GM18526 (cell line): ENCODE measurements around the gene USH1C.

Experiments
- POLR2A ChIP-seq: IDR thresholded peaks from 3 replicates; pipeline ENCODE4 v1.6.1; 2011; ENCODE audit not compliant: insufficient read length; ENCODE audit errors: extremely low read depth

Gene USH1C

DNA sequence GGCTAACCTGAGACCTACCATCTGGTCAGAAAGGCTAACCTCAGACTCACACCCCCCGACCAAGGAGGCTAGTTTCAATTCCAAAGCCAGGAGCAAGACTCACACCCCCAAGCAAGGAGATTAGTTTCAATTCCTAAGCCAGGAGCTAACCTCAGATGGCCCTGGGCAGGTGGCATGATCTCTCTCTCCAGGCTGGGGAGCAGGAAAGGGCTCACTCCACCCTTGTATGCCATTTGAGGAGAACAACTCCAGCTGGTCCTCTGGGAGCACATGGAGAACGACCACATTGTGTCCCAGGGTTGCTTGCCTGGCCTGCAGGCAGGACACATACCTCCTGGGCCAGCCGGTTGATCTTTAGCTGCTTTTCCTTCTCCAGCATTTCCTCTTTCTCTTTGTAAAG lies 32.6 kb downstream of the USH1C start:
- TF ChIP-seq POLR2A = no peak

DNA sequence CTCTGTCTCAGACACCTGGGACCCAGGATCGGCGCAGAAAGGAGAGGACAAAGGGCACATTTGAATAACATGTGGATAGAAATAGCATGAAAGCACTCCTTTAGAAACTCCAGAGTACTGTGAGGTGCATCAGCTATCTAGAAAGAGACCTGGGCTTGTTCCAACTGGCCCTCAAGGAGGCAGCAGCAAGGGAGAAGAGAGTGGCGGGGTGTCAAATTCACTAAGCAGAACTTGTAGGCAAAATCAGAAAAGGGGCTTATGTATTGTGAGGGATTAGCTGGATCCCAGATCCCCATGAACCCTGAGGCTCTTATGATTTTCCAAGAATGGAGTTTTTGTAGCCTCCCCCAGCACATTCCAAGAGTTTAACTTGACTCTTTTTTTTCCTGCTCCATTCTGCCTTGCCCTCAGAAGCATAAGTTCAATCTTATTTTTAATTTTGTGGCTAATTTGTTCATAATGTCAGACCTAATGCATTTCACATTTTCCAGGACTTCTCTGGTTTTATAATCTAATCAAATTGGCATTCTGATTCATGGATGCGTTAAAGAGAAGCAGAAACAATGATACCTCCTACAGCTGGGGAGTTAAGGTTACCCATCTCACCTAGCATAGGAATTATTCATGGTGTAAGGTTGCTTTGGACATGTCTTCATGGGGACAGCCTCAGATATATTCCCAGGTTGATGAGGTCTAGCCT lies 33.6 kb downstream of the USH1C start:
- TF ChIP-seq POLR2A = no peak

DNA sequence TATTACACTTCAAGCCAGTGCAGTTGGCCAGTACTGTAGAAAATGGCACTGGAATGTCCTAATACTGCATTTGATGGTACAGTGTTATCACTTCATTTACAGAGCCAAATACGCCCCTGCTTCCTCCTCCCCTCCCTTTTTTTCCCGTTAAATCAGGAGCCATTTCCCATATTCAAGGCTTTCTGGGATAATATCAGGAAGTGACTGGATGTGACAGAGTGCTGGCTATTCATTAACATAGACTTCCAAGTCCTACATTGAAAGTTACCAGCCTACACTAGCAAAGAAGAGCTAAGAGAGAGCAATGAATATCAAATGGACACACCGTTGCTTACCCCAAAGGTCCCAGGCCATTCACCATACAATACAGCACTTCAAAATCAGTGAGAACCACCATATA lies 35.4 kb downstream of the USH1C start:
- TF ChIP-seq POLR2A = no peak

DNA sequence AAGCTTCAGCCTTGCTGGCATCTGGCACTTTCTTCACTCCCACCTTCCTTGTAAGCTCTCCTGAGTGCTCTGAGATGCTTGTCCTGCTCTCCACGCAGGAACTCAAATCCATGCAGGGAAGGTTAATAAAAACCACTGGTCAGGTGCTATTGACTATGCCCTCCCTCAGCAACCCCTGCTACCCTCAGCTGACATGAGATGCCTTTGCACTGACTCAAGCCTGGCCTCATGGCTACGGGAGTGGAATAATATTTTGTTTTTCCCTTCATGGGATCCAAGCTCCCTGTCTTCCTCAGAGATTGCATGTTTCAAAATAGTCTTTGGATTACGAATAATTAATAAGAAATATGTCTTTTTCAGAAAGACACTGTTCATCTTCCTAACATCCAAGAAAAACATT lies 35.9 kb downstream of the USH1C start:
- no peak for TF ChIP-seq POLR2A

DNA sequence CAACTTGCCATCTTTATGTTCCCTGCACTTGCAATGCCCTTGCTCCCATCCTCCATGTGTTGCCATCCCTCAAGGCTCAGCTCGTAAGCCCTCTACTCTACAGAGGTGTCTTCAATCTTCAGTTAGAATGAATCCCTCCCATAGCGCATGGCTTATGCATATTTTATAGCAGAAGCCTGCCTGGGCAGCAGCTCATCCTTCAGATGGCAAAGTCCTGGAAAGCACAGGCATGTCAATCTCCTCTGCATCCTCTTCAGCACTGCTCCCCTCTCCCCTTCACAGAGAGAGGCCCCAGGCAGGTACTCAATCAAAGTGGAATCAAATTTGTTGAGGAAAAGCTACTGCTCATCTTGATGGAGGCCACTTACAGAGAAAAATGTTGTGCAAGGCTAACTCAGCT lies 36.4 kb downstream of the USH1C start:
- TF ChIP-seq POLR2A = no peak

DNA sequence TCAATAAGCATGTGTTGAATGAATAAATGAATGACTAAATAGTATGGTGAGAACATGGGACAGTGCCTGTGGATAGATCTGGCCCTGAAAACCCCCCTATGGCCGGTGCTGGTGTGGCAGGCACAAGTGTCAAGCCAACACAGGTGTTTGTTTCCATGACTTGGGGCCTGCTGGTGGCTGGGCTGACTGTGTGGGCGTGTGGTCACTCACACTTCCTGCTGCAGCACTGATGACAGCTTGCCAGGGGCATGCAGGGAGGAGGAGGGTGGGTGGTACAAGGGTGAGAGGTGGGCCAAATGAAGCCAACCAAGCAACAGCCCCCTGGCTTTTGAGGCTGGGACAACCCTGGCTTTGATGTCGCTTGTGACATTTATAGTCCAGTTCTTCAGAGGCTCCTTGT lies 37.3 kb downstream of the USH1C start:
- TF ChIP-seq POLR2A = no peak

DNA sequence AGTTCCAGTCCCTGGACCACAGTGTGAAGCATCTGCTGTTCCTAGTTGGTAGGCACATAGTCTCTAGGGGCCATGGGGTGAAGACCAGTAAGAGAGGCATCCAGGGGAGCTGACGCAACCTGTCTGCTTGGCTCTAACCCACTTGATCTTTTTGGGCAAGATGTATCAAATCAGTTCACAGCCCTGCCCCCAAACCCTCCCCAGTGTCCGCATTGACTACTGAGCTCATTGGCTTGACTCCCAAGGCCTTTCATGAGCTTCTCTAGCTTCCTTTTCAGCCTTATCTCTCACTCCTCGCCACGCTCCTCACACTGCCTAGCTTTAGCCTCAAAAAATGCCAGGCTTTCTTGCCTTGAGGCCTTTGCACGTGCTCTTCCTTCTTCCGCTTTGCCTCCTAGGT lies 37.9 kb downstream of the USH1C start:
- no peak for TF ChIP-seq POLR2A

DNA sequence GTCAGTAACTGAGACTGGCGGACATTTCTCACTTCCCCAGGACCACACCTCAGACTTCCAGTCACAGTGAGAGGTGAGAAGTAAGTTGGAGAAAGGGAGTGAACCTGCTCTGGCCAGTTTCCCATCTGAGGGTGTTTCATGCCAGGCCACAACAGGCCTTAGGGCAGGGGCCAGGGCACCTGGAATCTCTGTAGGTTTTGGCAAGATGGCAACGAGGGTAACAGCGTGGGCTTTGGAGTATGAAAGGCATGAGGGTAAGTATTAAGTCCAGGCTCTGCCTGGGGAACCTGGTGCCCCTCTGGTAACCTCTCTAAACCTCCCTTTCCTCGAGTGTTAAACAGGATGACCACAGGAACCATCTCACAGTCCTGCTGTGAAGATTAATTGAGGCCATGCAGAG lies 39.1 kb downstream of the USH1C start:
- TF ChIP-seq POLR2A = no peak

DNA sequence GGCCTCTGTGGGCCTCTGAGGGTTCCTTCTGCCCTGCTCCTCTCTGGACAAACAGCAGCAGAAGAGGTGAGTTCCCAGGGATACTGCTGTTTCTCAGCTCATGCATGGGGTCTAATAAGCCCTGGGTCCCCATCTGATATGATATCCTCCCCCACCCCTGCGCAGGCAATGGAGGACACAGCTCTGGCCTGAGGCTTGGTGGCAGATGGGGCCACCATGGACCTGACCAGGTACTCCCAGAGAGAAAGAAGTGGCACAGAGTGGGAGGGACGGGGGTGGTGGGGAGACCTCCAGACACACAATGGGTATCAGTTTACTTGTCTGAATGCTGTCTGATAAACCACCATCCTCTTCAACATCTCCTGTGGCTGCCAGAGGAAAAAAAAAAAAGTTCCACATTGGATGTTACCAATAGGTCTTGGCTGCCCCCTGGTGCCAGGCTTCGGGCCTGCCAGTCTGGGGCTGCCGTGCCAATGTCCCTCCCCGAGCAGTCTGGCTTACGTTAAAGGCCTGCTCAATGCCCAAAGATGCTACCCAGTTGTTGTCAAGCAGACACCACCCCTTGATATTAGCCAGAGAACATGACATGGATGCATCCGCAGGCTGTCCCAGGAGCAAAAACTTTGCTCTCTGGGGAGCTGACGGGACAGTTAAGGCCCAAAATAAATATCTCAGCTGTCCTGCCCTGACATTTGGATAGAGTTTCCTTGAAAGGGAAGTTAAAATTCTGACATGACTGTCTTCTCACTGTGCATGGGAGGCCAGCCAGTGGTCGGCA lies 39.7 kb downstream of the USH1C start:
- no peak for TF ChIP-seq POLR2A

DNA sequence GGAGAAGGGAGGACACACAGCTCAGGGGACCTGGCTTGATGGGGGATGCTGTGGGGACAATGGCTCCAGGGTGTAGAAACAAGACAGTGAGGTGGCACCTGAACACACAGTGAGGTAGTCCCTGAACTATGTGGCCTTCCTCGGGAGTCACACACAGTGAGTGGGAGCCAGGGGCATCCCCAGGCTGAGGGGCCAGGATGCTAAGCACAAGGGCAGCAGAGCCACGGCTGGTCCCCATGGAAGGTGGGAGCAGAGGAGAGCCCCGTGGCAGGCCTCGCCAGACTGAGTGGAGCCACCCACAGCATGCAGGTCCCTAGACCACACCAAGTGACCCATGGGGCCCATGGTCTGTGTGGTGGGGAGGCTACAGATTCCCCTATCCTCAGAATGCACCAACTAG lies 41.6 kb downstream of the USH1C start:
- TF ChIP-seq POLR2A = no peak

DNA sequence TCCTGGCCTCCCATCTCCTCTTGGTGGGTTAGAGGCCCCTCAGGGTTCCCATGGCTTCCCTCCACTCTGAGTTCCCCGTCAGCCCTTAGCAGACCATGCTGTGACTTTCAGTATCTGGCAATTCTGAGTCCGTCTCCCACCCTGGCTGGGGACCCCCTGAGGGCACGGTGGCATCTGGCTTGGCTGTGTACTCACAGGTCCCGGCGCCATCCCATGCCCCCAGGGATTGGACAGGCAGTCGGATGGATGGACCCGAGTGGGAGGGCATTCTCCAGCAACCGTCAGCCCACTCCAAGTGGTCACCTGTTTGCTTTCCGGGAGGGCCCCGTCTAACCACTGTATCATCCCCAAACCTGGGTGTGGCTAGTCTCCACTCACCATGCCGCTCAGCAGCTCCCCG lies 43.5 kb downstream of the USH1C start:
- TF ChIP-seq POLR2A = no peak

DNA sequence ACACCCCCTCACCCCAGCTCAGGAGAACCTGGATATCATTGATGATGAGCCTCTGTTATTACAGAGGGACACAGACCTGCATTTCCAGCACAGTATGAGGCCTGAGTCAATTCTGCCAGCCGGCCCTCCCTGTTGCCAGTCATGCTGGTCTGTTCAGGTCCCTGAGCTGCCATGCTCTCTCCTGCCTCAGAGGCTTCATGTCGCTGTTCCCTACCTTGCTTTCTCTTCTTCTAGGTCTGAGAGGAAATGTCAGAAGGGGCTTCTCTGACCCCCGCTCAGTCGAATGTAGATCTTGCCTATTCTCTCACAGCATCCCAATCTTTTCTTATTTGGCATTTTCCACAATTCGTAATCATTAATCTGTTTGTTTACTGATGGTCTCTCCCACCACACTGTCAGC lies 45.7 kb downstream of the USH1C start:
- TF ChIP-seq POLR2A = no peak

DNA sequence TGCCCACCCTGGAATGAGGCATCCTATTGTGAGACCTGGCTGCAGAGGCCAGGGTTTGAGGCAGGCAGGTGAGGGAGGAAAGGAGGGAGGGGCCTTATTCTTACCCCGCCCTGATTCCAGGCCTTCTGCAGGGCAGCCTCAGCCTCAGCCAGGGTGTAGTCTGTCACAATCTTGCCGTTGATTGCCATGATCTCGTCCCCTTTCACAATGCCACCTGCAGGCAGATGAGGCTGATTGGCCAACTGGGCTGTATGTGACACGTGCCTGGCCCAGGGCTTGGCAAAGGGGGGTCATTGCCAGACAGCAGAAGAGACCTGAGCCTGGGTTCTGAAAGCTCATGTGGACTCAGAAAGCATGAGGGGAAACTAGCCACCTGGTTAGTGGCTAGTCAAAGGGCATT lies 46.2 kb downstream of the USH1C start:
- no peak for TF ChIP-seq POLR2A

DNA sequence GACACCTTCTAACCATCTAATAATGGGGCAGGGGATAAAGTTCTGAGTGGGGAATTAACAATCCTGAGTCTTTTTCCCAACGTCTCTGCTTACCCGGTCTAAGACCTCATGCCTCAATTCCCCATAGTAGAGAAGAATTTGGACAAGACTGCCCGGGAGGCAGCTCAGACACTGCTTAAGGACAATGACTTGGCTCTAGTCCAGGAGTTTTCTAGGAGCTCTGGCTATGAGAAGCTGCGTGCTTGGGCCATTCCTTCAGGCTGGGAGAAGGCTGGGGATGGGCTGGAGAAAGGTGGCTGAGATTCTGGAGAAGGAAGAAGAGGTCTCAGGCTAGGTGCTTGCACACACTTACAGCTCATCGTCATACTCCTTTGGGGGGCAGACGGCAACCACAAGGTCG lies 47.8 kb downstream of the USH1C start:
- TF ChIP-seq POLR2A = no peak

DNA sequence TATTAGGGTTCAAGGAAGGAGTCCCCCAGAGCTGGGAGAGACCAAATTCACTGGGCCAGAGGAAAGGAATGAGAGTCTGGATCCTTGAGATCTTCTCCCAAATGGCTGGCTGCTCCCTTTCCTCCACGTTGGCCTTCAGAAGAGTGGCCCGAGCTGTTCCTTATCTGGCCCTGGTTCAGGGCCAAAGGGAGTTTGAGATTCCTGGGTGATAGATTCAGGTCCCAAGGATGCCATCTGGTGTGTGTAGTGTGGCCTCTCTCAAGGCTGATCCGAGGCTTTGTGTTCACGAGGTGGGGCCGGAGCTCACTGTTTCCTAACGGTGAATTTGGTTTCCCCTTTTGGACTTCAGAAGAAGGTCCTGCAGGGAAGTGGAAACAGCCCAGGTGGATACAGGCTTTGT lies 50.2 kb downstream of the USH1C start:
- TF ChIP-seq POLR2A = no peak

DNA sequence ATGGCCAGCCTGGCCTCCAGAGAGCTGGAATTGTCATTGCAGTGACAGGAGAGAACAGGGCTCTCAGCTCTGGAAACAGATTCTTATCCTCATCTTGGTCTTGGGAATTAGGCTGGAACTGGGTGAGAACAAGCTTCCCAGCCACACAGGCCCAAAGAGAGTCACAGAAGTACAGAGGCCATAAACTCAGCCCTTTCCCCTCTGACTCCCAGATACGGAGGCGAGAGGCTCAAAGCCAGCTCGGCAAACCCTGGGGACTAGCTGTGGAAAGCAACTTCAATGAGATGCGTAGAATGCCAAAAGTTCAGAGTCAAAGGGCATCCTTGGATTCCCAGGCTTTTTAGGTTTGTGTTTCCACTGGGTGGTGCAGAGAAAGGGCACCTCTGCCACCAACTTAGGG lies 53.3 kb downstream of the USH1C start:
- TF ChIP-seq POLR2A = no peak

DNA sequence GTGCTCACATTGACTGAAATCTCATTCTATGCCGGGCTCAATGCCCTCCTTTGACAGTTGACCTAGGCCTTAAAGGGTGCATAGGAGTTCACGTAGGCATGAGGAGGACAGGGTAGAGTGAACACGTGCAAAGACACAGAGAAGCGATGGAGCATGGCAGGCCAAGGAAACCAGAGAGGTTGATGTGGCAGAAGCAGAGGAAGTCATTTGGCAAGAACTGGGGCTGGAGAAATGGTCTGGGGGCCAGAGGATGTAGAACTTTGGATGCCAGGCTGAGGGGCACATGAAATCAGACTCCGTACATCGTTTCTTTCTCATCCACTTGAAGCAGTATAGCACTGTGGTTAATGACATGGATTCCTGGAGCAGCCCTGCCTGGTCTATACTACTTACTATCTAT lies 54.0 kb downstream of the USH1C start:
- no peak for TF ChIP-seq POLR2A
